ENCODE measurements around the gene KLHL10.

Gene KLHL10

GRCh38 chr17:41868568-41868967, 30.9 kb downstream of the KLHL10 start:
- Histone ChIP-seq H3K4me3 (ENCODE audit: low read length) (no peak overlapping the region), H2AK5ac (ENCODE audit: low read length) (no peak overlapping the region), H3K4me2 (ENCODE audit: low read length) (no peak overlapping the region), H4K8ac (ENCODE audit: low read depth, low read length) (no peak overlapping the region), H3K27me3 (ENCODE audit: insufficient read depth, low read length, poor library complexity) (no peaks in the 10 kb centered on the region), H2BK5ac (ENCODE audit: low read length) (no peak overlapping the region), H3K79me1 (ENCODE audit: low read length) (peaks cover 10% of the 10 kb centered on the region), H2BK120ac (ENCODE audit: low read depth, low read length) (no peak overlapping the region), H3K27ac (ENCODE audit: low read depth, low read length) (no peak overlapping the region), H3K56ac (ENCODE audit: low read length) (no peak overlapping the region), H3K4me1 (ENCODE audit: control insufficient read depth, low read depth, low read length) (peaks cover 7% of the 10 kb centered on the region), H3K18ac (ENCODE audit: low read length) (no peak overlapping the region), H3K79me2 (ENCODE audit: control insufficient read depth, insufficient read depth, low read length) (peaks cover 12% of the 10 kb centered on the region), H2BK15ac (replicated peaks; ENCODE audit: low read depth) (no peak overlapping the region), H3K9ac (ENCODE audit: low read length) (no peak overlapping the region), H3K4ac (ENCODE audit: low read depth, low read length) (no peak overlapping the region), H3K23ac (ENCODE audit: low read length) (no peak overlapping the region), H4K5ac (ENCODE audit: low read length) (no peak overlapping the region), H3K36me3 (ENCODE audit: control insufficient read depth, insufficient read depth, low read length) (peaks cover 25% of the 10 kb centered on the region)
- DNase-seq = no peak
- WGBS (ENCODE audit: extremely low coverage, insufficient coverage, low lambda C conversion rate) = no CpG with 5 or more reads among the region's 3 CpGs

GRCh38 chr17:41869426-41869825, 31.8 kb downstream of the KLHL10 start:
- H3K4me2 ChIP-seq (ENCODE audit: low read length) = no peak overlapping the region
- H2BK120ac ChIP-seq (ENCODE audit: low read depth, low read length) = no peak overlapping the region
- H3K79me2 ChIP-seq (ENCODE audit: control insufficient read depth, insufficient read depth, low read length) = peaks cover 3% of the 10 kb centered on the region
- DNase-seq = no peak
- H3K4me3 ChIP-seq (ENCODE audit: low read length) = no peak overlapping the region
- peaks cover 29% of the 10 kb centered on the region for H3K36me3 ChIP-seq (ENCODE audit: control insufficient read depth, insufficient read depth, low read length)
- WGBS (ENCODE audit: extremely low coverage, insufficient coverage, low lambda C conversion rate) = no CpG with 5 or more reads among the region's 9 CpGs
- no peaks in the 10 kb centered on the region for H3K4me1 ChIP-seq (ENCODE audit: control insufficient read depth, low read depth, low read length)
- H3K27me3 ChIP-seq (ENCODE audit: insufficient read depth, low read length, poor library complexity) = no peaks in the 10 kb centered on the region
- peaks cover 2% of the 10 kb centered on the region for H3K79me1 ChIP-seq (ENCODE audit: low read length)
- no peak overlapping the region for H4K5ac ChIP-seq (ENCODE audit: low read length)
- no peak overlapping the region for H4K8ac ChIP-seq (ENCODE audit: low read depth, low read length)
- H2AK5ac ChIP-seq (ENCODE audit: low read length) = no peak overlapping the region
- H2BK15ac ChIP-seq (replicated peaks; ENCODE audit: low read depth) = no peak overlapping the region
- no peak overlapping the region for H3K56ac ChIP-seq (ENCODE audit: low read length)
- H3K4ac ChIP-seq (ENCODE audit: low read depth, low read length) = no peak overlapping the region
- no peak overlapping the region for H3K9ac ChIP-seq (ENCODE audit: low read length)
- no peak overlapping the region for H3K23ac ChIP-seq (ENCODE audit: low read length)
- no peak overlapping the region for H2BK5ac ChIP-seq (ENCODE audit: low read length)
- no peak overlapping the region for H3K18ac ChIP-seq (ENCODE audit: low read length)
- no peak overlapping the region for H3K27ac ChIP-seq (ENCODE audit: low read depth, low read length)

- H2BK15ac ChIP-seq (replicated peaks; ENCODE audit: low read depth) = no peak overlapping the region
- no peak overlapping the region for H3K9ac ChIP-seq (ENCODE audit: low read length)
- H3K4ac ChIP-seq (ENCODE audit: low read depth, low read length) = no peak overlapping the region
- no peak overlapping the region for H3K4me2 ChIP-seq (ENCODE audit: low read length)
- no peak for DNase-seq
- no peaks in the 10 kb centered on the region for H3K79me2 ChIP-seq (ENCODE audit: control insufficient read depth, insufficient read depth, low read length)
- H3K79me1 ChIP-seq (ENCODE audit: low read length) = no peaks in the 10 kb centered on the region
- no peak overlapping the region for H3K4me3 ChIP-seq (ENCODE audit: low read length)
- H3K23ac ChIP-seq (ENCODE audit: low read length) = no peak overlapping the region
- H4K8ac ChIP-seq (ENCODE audit: low read depth, low read length) = no peak overlapping the region
- no peak overlapping the region for H2AK5ac ChIP-seq (ENCODE audit: low read length)
- no peak overlapping the region for H3K56ac ChIP-seq (ENCODE audit: low read length)
- no peak overlapping the region for H3K18ac ChIP-seq (ENCODE audit: low read length)
- H3K36me3 ChIP-seq (ENCODE audit: control insufficient read depth, insufficient read depth, low read length) = peaks cover 29% of the 10 kb centered on the region
- no CpG with 5 or more reads among the region's 2 CpGs for WGBS (ENCODE audit: extremely low coverage, insufficient coverage, low lambda C conversion rate)
- no peak overlapping the region for H4K5ac ChIP-seq (ENCODE audit: low read length)
- no peaks in the 10 kb centered on the region for H3K27me3 ChIP-seq (ENCODE audit: insufficient read depth, low read length, poor library complexity)
- no peaks in the 10 kb centered on the region for H3K4me1 ChIP-seq (ENCODE audit: control insufficient read depth, low read depth, low read length)
- no peak overlapping the region for H2BK5ac ChIP-seq (ENCODE audit: low read length)
- no peak overlapping the region for H3K27ac ChIP-seq (ENCODE audit: low read depth, low read length)
- no peak overlapping the region for H2BK120ac ChIP-seq (ENCODE audit: low read depth, low read length)
These were observed 32.5 kb downstream of the KLHL10 start for GRCh38 chr17:41870097-41870496.

- H2BK5ac ChIP-seq (ENCODE audit: low read length) = no peak overlapping the region
- H4K5ac ChIP-seq (ENCODE audit: low read length) = no peak overlapping the region
- H3K27me3 ChIP-seq (ENCODE audit: insufficient read depth, low read length, poor library complexity) = no peaks in the 10 kb centered on the region
- peaks cover 29% of the 10 kb centered on the region for H3K36me3 ChIP-seq (ENCODE audit: control insufficient read depth, insufficient read depth, low read length)
- no peak overlapping the region for H3K27ac ChIP-seq (ENCODE audit: low read depth, low read length)
- no peaks in the 10 kb centered on the region for H3K79me1 ChIP-seq (ENCODE audit: low read length)
- no peak overlapping the region for H2BK15ac ChIP-seq (replicated peaks; ENCODE audit: low read depth)
- no CpG with 5 or more reads among the region's 7 CpGs for WGBS (ENCODE audit: extremely low coverage, insufficient coverage, low lambda C conversion rate)
- H3K23ac ChIP-seq (ENCODE audit: low read length) = no peak overlapping the region
- no peak overlapping the region for H3K4ac ChIP-seq (ENCODE audit: low read depth, low read length)
- no peak overlapping the region for H3K4me2 ChIP-seq (ENCODE audit: low read length)
- H3K18ac ChIP-seq (ENCODE audit: low read length) = no peak overlapping the region
- DNase-seq = no peak
- H2BK120ac ChIP-seq (ENCODE audit: low read depth, low read length) = no peak overlapping the region
- H3K4me1 ChIP-seq (ENCODE audit: control insufficient read depth, low read depth, low read length) = no peaks in the 10 kb centered on the region
- H3K9ac ChIP-seq (ENCODE audit: low read length) = no peak overlapping the region
- H3K79me2 ChIP-seq (ENCODE audit: control insufficient read depth, insufficient read depth, low read length) = no peaks in the 10 kb centered on the region
- no peak overlapping the region for H2AK5ac ChIP-seq (ENCODE audit: low read length)
- H3K56ac ChIP-seq (ENCODE audit: low read length) = no peak overlapping the region
- H4K8ac ChIP-seq (ENCODE audit: low read depth, low read length) = no peak overlapping the region
- H3K4me3 ChIP-seq (ENCODE audit: low read length) = no peak overlapping the region
These were observed 33.0 kb downstream of the KLHL10 start for GRCh38 chr17:41870627-41871026.

- Histone ChIP-seq H3K27ac (ENCODE audit: low read depth, low read length) (no peak overlapping the region), H3K4me3 (ENCODE audit: low read length) (no peak overlapping the region), H3K9ac (ENCODE audit: low read length) (no peak overlapping the region), H3K56ac (ENCODE audit: low read length) (no peak overlapping the region), H3K79me2 (ENCODE audit: control insufficient read depth, insufficient read depth, low read length) (no peaks in the 10 kb centered on the region), H2BK5ac (ENCODE audit: low read length) (no peak overlapping the region), H2BK120ac (ENCODE audit: low read depth, low read length) (no peak overlapping the region), H2AK5ac (ENCODE audit: low read length) (no peak overlapping the region), H4K8ac (ENCODE audit: low read depth, low read length) (no peak overlapping the region), H2BK15ac (replicated peaks; ENCODE audit: low read depth) (no peak overlapping the region), H3K4me2 (ENCODE audit: low read length) (no peak overlapping the region), H3K79me1 (ENCODE audit: low read length) (no peaks in the 10 kb centered on the region), H3K18ac (ENCODE audit: low read length) (no peak overlapping the region), H4K5ac (ENCODE audit: low read length) (no peak overlapping the region), H3K4me1 (ENCODE audit: control insufficient read depth, low read depth, low read length) (no peaks in the 10 kb centered on the region), H3K23ac (ENCODE audit: low read length) (no peak overlapping the region), H3K4ac (ENCODE audit: low read depth, low read length) (no peak overlapping the region), H3K27me3 (ENCODE audit: insufficient read depth, low read length, poor library complexity) (no peaks in the 10 kb centered on the region), H3K36me3 (ENCODE audit: control insufficient read depth, insufficient read depth, low read length) (peaks cover 29% of the 10 kb centered on the region)
- WGBS (ENCODE audit: extremely low coverage, insufficient coverage, low lambda C conversion rate) = no CpG with 5 or more reads among the region's 10 CpGs
- no peak for DNase-seq
These were observed 34.2 kb downstream of the KLHL10 start for GRCh38 chr17:41871789-41872188.

GRCh38 chr17:41873559-41874292, 36.1 kb downstream of the KLHL10 start:
- no CpG with 5 or more reads among the region's 10 CpGs for WGBS (ENCODE audit: extremely low coverage, insufficient coverage, low lambda C conversion rate)

More at GRCh38 chr17:41873559-41874292, 36.1 kb downstream of the KLHL10 start:
- Histone ChIP-seq H3K4me2 (ENCODE audit: low read length) (no peak overlapping the region), H4K5ac (ENCODE audit: low read length) (no peak overlapping the region), H2AK5ac (ENCODE audit: low read length) (no peak overlapping the region), H3K18ac (ENCODE audit: low read length) (no peak overlapping the region), H3K36me3 (ENCODE audit: control insufficient read depth, insufficient read depth, low read length) (peaks cover 37% of the 10 kb centered on the region), H3K27me3 (ENCODE audit: insufficient read depth, low read length, poor library complexity) (no peaks in the 10 kb centered on the region), H2BK15ac (replicated peaks; ENCODE audit: low read depth) (no peak overlapping the region), H2BK120ac (ENCODE audit: low read depth, low read length) (no peak overlapping the region), H3K9ac (ENCODE audit: low read length) (no peak overlapping the region), H3K4ac (ENCODE audit: low read depth, low read length) (no peak overlapping the region), H4K8ac (ENCODE audit: low read depth, low read length) (no peak overlapping the region), H3K4me1 (ENCODE audit: control insufficient read depth, low read depth, low read length) (no peaks in the 10 kb centered on the region), H2BK5ac (ENCODE audit: low read length) (no peak overlapping the region), H3K23ac (ENCODE audit: low read length) (no peak overlapping the region), H3K79me2 (ENCODE audit: control insufficient read depth, insufficient read depth, low read length) (no peaks in the 10 kb centered on the region), H3K79me1 (ENCODE audit: low read length) (no peaks in the 10 kb centered on the region), H3K56ac (ENCODE audit: low read length) (no peak overlapping the region), H3K27ac (ENCODE audit: low read depth, low read length) (no peak overlapping the region), H3K4me3 (ENCODE audit: low read length) (no peak overlapping the region)
- no peak for DNase-seq
